Esophagus squamous epithelium (tissue), 5 donors: ENCODE measurements around the gene PLSCR1. TPM values are rescaled to one million over a fixed set of nuclear protein-coding genes. Genes with fewer than 3 reads are reported as not detected.

Experiments
- DNase-seq: peaks from one replicate; lab custom pipeline; 2025; lab: John Stamatoyannopoulos, UW
- H3K27ac ChIP-seq, 4 donors: fragments of 200-600 bp; sonication (generic); one replicate each; pipeline ENCODE4 v1.5.1; 2016 to 2019; ENCODE audit warnings: mild to moderate bottlenecking in 1 of 4
- H3K27me3 ChIP-seq, 4 donors: fragments of 200-600 bp; sonication (generic); 1 replicate in 3 of 4; 2 replicates in 1 of 4; pipeline versions ENCODE4 v1.5.1 to v1.6.0; 2017 to 2021; ENCODE audit warnings: antibody characterized with exemption in 1 of 4
- H3K36me3 ChIP-seq, 3 donors: fragments of 200-600 bp; sonication (generic); one replicate each; pipeline ENCODE4 v1.5.1; 2016 to 2019
- H3K4me1 ChIP-seq, 3 donors: fragments of 200-600 bp; sonication (generic); one replicate each; pipeline ENCODE4 v1.5.1; 2017 to 2019
- H3K4me3 ChIP-seq, 4 donors: fragments of 200-600 bp; sonication (generic); 1 replicate in 3 of 4; 2 replicates in 1 of 4; pipeline ENCODE4 v1.5.1; 2016 to 2019; ENCODE audit warnings: mild to moderate bottlenecking in 2 of 4, moderate library complexity in 1 of 4
- H3K9me3 ChIP-seq, 3 donors: fragments of 200-600 bp; sonication (generic); one replicate each; pipeline ENCODE4 v1.5.1; 2016 to 2019
- CTCF ChIP-seq, 6 experiments: fragments of 450-650 bp in 4 of 6; fragments of 200-600 bp in 2 of 6; sonication (generic) in 2 of 6; IDR thresholded peaks; one replicate each; pipeline ENCODE4 v1.5.1; 2016 to 2019; ENCODE audit warnings: antibody characterized with exemption in 6 of 6, mild to moderate bottlenecking in 4 of 6, moderate library complexity in 4 of 6
- POLR2A ChIP-seq, 4 donors: fragments of 450-650 bp; IDR thresholded peaks; one replicate each; pipeline ENCODE4 v1.6.1; 2017; ENCODE audit warnings: antibody characterized with exemption in 4 of 4, mild to moderate bottlenecking in 4 of 4, moderate library complexity in 3 of 4
- WGBS, 2 donors: methylation state at CpG; one replicate each; pipeline ENCODE4 v1.1.5; 2018; 5-methylcytosine and 5-hydroxymethylcytosine counted together
- intact Hi-C: fragments of 100-400 bp; cut with DNase I; formaldehyde crosslinking; loops from one replicate; pipeline ENCODE4 v1.15.0; 2022
- total RNA-seq, 4 donors: library from RNA; depleted of rRNA; stranded (reverse); fragments of >200 nt; gene quantifications; one replicate each; pipeline ENCODE4 v1.1.0, GENCODE V29; 2016
- donor health status: DM: yes; HTN: yes; CAD: no.

The PLSCR1 gene
- total RNA-seq, 4 donors from 2014 or later = 51.1 to 138 (median 63.3) TPM

GRCh38 chr3:146539315-146539714 is 5.1 kb downstream of the PLSCR1 start:
- WGBS, 2 donors = 57 to 66% methylated on average over 2 to 3 of the region's 3 CpGs
- Histone ChIP-seq H3K4me1 (peaks cover 0 to 79% (median 28%) of the 10 kb centered on the region in 3 donors), H3K4me3 (no peak overlapping the region), H3K36me3 (no peaks in the 10 kb centered on the region), H3K9me3 (no peaks in the 10 kb centered on the region), H3K27me3 (no peaks in the 10 kb centered on the region), H3K27ac (peak overlapping the region in 2 of 4 donors; percentile 3 to 18)
- intact Hi-C loops = no loop called here
- no peak for TF ChIP-seq CTCF (IDR thresholded peaks at IDR 0.05)
- no peak for TF ChIP-seq POLR2A (IDR thresholded peaks at IDR 0.05)
- DNase-seq = no peak

GRCh38 chr3:146537603-146538002 is 6.8 kb downstream of the PLSCR1 start:
- WGBS, 2 donors = 82 to 88% methylated on average over 3 of the region's 3 CpGs
- no peak for DNase-seq
- intact Hi-C loops = no loop called here
- no peaks in the 10 kb centered on the region for H3K9me3 ChIP-seq
- TF ChIP-seq POLR2A (IDR thresholded peaks at IDR 0.05) = no peak
- TF ChIP-seq CTCF (IDR thresholded peaks at IDR 0.05) = no peak
- H3K4me1 ChIP-seq = peaks cover 0 to 71% (median 28%) of the 10 kb centered on the region in 3 donors
- no peak overlapping the region for H3K4me3 ChIP-seq
- no peaks in the 10 kb centered on the region for H3K27me3 ChIP-seq
- peak overlapping the region in 2 of 4 donors; percentile 23 to 63 for H3K27ac ChIP-seq
- H3K36me3 ChIP-seq = peaks cover 0 to 9% (median 0%) of the 10 kb centered on the region in 3 donors

GRCh38 chr3:146536681-146537080 is 7.7 kb downstream of the PLSCR1 start:
- no peak for DNase-seq
- TF ChIP-seq POLR2A (IDR thresholded peaks at IDR 0.05) (no peak), CTCF (IDR thresholded peaks at IDR 0.05) (no peak)
- Histone ChIP-seq H3K36me3 (peaks cover 0 to 18% (median 0%) of the 10 kb centered on the region in 3 donors), H3K4me1 (peaks cover 0 to 65% (median 24%) of the 10 kb centered on the region in 3 donors), H3K9me3 (no peaks in the 10 kb centered on the region), H3K27ac (peak overlapping the region in 3 of 4 donors; percentile 30 to 79 (median 63)), H3K4me3 (no peak overlapping the region), H3K27me3 (no peaks in the 10 kb centered on the region)
- intact Hi-C loops = no loop called here

- TF ChIP-seq POLR2A (IDR thresholded peaks at IDR 0.05) (no peak), CTCF (IDR thresholded peaks at IDR 0.05) (no peak)
- 39 to 73% methylated on average over 2 of the region's 2 CpGs for WGBS, 2 donors
- Histone ChIP-seq H3K9me3 (no peaks in the 10 kb centered on the region), H3K27me3 (no peaks in the 10 kb centered on the region), H3K4me3 (no peak overlapping the region), H3K4me1 (peaks cover 0 to 27% (median 9%) of the 10 kb centered on the region in 3 donors), H3K36me3 (peaks cover 0 to 56% (median 0%) of the 10 kb centered on the region in 3 donors), H3K27ac (no peak overlapping the region)
- intact Hi-C loops = no loop called here
- DNase-seq = no peak
Measured at GRCh38 chr3:146532406-146532805, 12.0 kb downstream of the PLSCR1 start.

GRCh38 chr3:146530609-146531008 is 13.8 kb downstream of the PLSCR1 start:
- intact Hi-C loops = no loop called here
- peaks cover 0 to 70% (median 0%) of the 10 kb centered on the region in 3 donors for H3K36me3 ChIP-seq
- no peaks in the 10 kb centered on the region for H3K9me3 ChIP-seq
- H3K27me3 ChIP-seq = no peaks in the 10 kb centered on the region
- H3K4me3 ChIP-seq = no peak overlapping the region
- DNase-seq = no peak
- H3K4me1 ChIP-seq = peaks cover 0 to 15% (median 4%) of the 10 kb centered on the region in 3 donors
- TF ChIP-seq CTCF (IDR thresholded peaks at IDR 0.05) (no peak), POLR2A (IDR thresholded peaks at IDR 0.05) (no peak)
- 64% methylated on average over 2 of the region's 2 CpGs for WGBS, 2 donors
- no peak overlapping the region for H3K27ac ChIP-seq
